Sciatic nerve (tissue), 2 donors: ENCODE results near the gene KMT2D. TPM values are rescaled to one million over a fixed set of nuclear protein-coding genes. Genes with fewer than 3 reads are reported as not detected.
A peak's percentile ranks its signal among the peaks of the same experiment; 100 is the strongest.

Experiments used
- ATAC-seq: fragments of 200-7000 bp; cut with Tn5 transposase; one replicate; pipeline ENCODE4 v1.9.1; 2020; ENCODE audit warnings: mild to moderate bottlenecking, moderate library complexity
- DNase-seq: peaks from one replicate; pipeline ENCODE4 v3.0.0-alpha.2; 2020; ENCODE audit warnings: low spot score
- intact Hi-C: fragments of 100-400 bp; cut with DNase I; formaldehyde crosslinking; loops from one replicate; pipeline ENCODE4 v1.14.2; 2022
- total RNA-seq: library from RNA; stranded (reverse); fragmentation: NEBNext Ultra II Directional; extraction: Animal tissue kit (Norgen Biotek cat#: 25700); gene quantifications from one replicate; pipeline ENCODE4 v1.2.1, GENCODE V29; 2021
- donor health status: DM: no; HTN: no; CAD: no.
- donor health status: DM: no; HTN: no; CAD: no.

Gene KMT2D
- total RNA-seq, 1 donor from 2014 or later: 123 TPM

DNA sequence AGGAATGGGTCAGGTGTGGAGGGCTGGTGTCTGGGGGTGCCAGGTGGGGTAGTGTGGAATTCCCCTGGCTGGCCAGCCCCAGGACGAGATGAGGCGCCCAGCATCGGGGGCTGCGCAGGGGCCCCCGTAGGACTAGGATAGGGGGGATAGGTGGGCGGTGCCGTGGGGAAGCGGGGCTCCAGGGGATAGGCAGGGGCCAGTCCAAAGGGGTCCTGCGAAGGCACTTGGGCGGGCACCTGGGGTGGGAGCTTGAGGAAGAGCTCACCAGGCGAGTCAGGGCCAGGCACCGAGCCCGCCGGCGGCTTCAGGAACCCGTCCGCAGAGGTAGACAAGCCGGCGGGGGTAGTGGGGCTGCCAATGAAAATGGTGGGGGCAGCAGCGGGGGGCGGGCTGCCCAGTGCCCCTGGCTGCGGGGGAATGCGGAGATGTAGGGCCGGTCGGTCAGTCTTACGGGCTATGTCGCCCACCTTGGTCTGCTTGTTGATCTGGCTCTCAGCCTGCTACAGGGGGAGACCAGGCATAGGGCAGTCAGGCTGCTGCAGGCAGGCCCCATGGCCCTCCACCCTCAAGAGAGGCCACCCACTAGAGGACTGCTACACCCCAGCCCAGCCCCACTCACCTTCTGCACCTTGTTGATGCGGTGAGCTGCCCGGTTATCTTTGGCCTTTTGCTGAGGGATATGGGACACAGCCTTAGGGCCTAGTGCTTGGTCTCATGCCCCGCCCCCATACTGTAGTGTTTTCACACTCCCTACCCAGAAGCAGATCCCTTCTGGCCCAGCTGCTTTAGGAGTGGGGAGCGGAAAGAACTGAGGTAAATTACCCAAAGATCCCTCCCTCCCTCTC lies 19.3 kb downstream of the KMT2D start:
- DNase-seq (no peak), ATAC-seq (no peak)
- intact Hi-C loops: no loop called here

DNA sequence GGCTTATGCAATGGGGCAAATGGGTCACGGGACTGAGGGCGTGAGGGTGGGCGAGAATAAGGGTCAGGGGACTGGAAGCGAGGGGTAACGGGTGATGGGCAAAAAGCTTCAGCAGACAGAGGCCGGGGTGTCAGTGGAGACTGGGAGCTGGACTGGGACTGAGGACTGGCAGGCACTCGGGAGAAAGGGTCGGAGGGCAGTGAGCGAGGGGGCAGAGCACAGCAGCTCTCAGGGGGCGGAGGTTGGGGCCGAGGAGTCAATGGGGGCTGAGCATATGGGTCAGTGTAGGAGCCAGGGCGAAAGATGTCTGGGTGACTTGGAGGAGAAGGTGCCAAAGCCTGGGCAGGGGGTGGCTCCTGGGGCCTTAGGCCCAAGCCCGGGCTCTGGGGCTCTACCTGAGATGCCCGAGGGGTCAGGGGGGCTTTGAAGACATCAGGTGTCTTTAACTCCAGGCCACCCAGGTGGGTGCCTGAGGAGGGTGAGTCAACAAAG lies 20.2 kb downstream of the KMT2D start:
- no peak for ATAC-seq
- DNase-seq: no peak
- intact Hi-C loops: no loop called here

DNA sequence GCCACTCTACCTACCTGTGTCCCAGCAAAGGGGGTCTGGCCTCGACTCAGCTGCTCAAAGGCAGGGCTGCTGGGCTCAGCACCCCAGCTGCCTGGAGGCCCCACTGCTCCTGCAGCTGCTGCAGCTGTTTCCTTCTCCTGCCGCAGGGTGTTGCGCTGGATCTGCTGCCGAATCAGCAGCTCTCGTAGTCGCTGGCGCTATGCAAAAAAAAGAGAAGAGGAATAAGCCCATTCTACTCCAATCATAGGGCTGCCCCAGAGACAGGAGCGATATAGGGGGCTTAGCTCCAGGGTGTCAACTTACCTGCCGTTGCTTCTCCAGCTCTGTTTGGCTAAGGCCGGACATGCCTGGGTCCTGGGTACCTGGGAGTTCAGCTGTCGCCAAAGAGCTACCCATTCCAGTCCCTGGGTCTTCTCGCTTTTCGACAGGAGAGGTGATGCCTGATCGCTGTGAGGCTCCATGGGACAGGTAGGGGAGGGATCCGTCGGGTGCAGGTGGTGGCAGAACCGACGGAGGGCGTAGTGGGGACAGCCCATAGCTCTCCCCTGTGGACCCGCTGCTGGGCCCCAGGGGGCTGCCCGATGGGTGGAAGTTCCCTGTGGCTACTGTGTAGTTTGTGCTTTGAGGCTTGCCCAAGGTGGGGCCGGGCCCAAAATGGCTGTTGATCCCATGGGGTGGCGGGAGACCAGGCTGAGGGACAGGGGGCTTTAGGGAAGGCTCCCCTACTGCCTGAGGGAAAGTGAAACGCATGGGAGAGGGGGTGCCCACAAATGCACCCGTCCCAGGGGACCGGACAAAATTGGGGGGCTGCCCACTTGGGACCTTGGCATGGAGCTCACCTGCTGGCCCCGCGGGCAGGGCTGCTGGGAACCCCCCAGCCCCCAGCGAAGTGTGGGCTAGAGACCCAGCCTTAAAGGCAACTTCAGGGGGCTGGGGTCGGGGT lies 20.9 kb downstream of the KMT2D start:
- DNase-seq (no peak), ATAC-seq (no peak)
- intact Hi-C loops: no loop called here

GRCh38 chr12:49038291-49038955 lies 22.2 kb downstream of the KMT2D start:
- intact Hi-C loops: no loop called here
- DNase-seq: no peak

GRCh38 chr12:49037947-49038237 lies 22.7 kb downstream of the KMT2D start:
- intact Hi-C loops: no loop called here
- DNase-seq (no peak), ATAC-seq (no peak)

More at GRCh38 chr12:49038291-49038955, 22.2 kb downstream of the KMT2D start:
- ATAC-seq: no peak

GRCh38 chr12:49037111-49037946 lies 23.3 kb downstream of the KMT2D start:
- DNase-seq (no peak), ATAC-seq (no peak)
- intact Hi-C loops: no loop called here

DNA sequence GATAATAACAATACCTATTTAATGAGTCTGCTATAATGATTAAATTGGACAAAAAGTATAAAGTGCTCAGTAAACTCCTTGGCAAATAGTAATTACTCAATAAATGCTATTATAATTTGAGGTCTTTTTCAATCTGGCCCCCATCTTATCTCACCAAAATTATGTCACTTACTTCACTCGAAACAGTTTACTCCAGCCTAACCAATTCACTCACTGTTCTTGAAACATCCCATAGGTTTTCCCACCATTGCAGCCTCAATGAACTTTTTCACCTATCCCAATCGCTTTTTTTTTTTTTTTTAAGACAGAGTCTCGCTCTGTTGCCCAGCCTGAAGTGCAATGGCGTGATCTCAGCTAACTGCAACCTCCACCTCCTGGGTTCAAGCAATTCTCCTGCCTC lies 24.6 kb downstream of the KMT2D start:
- DNase-seq: no peak
- ATAC-seq: no peak
- intact Hi-C loops: no loop called here

DNA sequence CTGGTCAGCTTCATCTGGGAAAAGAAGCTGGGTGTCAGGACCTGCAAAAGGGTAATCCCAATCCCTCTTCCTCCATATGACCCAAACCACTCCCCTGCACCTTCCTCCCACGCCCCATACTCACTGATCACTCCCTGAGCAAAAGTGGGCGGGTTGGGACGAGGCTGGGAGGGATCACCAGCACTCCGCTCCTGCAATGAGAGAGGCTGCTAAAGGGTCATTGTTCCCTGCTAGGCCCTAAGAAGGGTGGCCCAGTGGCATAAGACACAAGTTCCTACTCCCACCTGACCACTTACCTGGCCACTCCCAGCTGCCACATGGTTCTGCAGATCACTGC lies 26.3 kb downstream of the KMT2D start:
- DNase-seq (no peak), ATAC-seq (no peak)
- intact Hi-C loops: no loop called here

DNA sequence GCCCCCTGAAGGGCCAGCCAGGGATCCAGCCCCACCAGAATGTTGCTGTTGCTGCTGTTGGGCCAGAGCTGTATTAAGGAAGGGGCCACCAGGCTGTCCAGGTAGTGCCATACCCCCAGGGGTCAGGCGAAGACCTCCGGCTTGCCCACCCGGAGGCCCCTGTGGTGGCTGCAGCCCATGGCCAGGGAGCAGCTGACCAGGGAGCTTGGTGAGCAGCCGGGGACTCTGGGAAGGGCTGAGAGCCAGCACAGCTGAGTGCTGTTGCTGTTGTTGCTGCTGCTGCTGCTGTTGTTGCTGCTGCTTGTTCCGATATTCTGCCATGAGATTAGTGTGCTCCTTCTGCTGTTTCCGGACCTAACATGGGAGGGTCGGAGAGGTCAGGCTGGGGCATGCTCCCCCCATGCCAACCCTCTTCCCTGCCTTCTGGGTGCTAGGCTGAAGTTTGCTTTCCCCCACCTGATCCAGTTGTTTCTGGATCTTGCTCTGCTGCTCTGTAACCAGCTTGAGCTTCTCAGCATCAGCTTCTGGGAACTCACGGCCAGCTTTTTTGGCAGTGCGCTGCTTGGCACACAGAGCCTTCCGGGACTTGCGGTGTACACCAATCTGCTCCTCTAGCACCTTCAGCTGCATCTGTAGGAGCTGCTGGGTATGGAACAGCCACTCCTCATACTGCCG lies 26.8 kb downstream of the KMT2D start:
- ATAC-seq: no peak
- DNase-seq: peak; percentile 47
- intact Hi-C loops: no loop called here

GRCh38 chr12:49032679-49033447 lies 27.7 kb downstream of the KMT2D start:
- ATAC-seq (no peak), DNase-seq (peak; percentile 41)
- intact Hi-C loops: no loop called here

GRCh38 chr12:49032276-49032675 lies 28.3 kb downstream of the KMT2D start:
- no peak for ATAC-seq
- intact Hi-C loops: no loop called here
- DNase-seq: peak; percentile 34

- intact Hi-C loops: no loop called here
- ATAC-seq: no peak
- no peak for DNase-seq
Observed at GRCh38 chr12:49031573-49032161, 28.9 kb downstream of the KMT2D start.

GRCh38 chr12:49030714-49031572 lies 29.7 kb downstream of the KMT2D start:
- intact Hi-C loops: no loop called here
- DNase-seq: no peak
- ATAC-seq: no peak

DNA sequence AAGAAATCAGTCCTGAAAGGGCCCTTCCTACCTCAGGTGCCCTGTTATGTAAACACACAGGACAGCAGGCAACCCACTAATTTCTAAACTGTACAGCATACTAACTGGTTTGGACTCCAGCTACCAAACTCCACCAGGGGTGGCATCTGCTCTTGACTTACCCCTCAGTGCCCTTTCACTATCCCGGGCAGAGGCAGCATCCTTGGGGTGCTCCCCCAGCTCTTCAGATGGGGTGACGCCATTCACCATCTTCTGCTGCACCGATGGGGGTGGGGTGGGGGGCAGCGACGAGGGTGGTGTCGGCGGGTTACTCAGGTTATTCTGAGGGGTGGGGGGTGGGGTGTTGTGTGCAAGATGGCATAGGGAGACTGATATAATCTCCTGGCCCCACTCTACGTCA lies 30.5 kb downstream of the KMT2D start:
- DNase-seq: no peak
- intact Hi-C loops: no loop called here
- no peak for ATAC-seq

DNA sequence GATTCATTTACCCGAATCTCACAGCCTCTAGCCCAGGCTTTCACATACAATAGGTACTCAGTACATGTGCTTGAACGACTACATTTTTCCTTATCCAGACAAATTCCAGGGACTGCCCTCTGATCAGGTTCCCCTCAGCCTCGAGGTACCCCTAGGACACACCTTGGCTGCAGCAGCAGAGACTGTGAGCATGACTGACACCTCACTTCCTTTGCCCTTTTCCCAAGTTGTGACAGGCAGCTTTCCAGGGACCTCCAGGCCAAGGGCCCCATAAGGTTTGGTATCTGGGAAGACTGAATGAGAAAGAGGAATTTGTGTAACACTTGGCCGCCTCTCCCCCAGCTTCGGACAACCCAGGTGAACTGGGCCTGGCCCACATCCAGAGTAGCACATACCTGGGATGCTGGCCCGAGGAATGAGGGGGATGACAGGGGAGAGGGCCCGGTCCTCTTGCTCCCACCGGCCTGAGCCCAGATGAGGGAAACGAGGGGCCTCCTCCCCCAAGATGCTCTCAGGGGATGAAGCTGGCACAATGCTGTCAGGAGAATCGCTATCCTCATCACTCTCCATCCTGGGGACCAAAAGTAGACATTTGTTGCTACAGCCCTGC lies 31.8 kb downstream of the KMT2D start:
- ATAC-seq (no peak), DNase-seq (peak; percentile 60)
- intact Hi-C loops: no loop called here
